Endothelial cell of umbilical vein (primary cell): ENCODE data around the gene CCDC40. TPM values are rescaled to one million over a fixed set of nuclear protein-coding genes. Genes with fewer than 3 reads are reported as not detected.

ENCODE experiments used
- BruUV-seq: library from RNA; stranded (reverse); fragments of 400-500 nt; replicated peaks from 2 replicates; lab custom pipeline; 2021; lab: Mats Ljungman, UMichigan
- CTCF ChIA-PET: fragments of 300-600, 350-600 bp; sonication (Branson Sonifier 250); formaldehyde crosslinking; loops from one replicate; lab custom pipeline; 2021; ENCODE audit warnings: antibody characterized with exemption, inconsistent platforms; lab: Charles Lee
- POLR2A ChIA-PET: fragments of 300-600, 350-600 bp; sonication (Branson Sonifier 250); formaldehyde crosslinking; loops from one replicate; lab custom pipeline; 2021; ENCODE audit warnings: antibody characterized with exemption, inconsistent platforms; lab: Charles Lee
- DNase-seq: peaks from one replicate; pipeline ENCODE4 v3.0.0-alpha.2; 2011; ENCODE audit warnings: low read depth, low spot score
- FAIRE-seq: peaks from 2 replicates; lab custom pipeline; 2011; peaks lifted over from hg19 to GRCh38; lab: Jason Lieb, UNC
- H2AFZ ChIP-seq: 2 replicates; pipeline ENCODE4 v1.6.0; 2012; ENCODE audit warnings: low read depth, low read length, control low read depth, inconsistent platforms
- H3K27ac ChIP-seq: 2 replicates; pipeline ENCODE4 v1.5.1; 2011; ENCODE audit warnings: low read depth, mild to moderate bottlenecking, control low read depth, low read length, moderate library complexity; ENCODE audit not compliant: insufficient read depth
- H3K27me3 ChIP-seq, 2 experiments: 2 replicates each; pipeline versions ENCODE4 v1.6.0 to v1.6.1; 2011; ENCODE audit warnings: low read length in 2 of 2, mixed read lengths in 1 of 2; ENCODE audit not compliant: control insufficient read depth in 2 of 2, insufficient read depth in 2 of 2
- H3K36me3 ChIP-seq, 2 experiments: 2 replicates in 1 of 2; 3 replicates in 1 of 2; pipeline ENCODE4 v1.5.1; 2011; ENCODE audit warnings: low read length in 2 of 2, mild to moderate bottlenecking in 1 of 2, moderate library complexity in 1 of 2; ENCODE audit not compliant: control insufficient read depth in 2 of 2, insufficient read depth in 2 of 2; ENCODE audit errors: extremely low read depth in 1 of 2
- H3K4me1 ChIP-seq: 3 replicates; pipeline ENCODE4 v1.5.1; 2011; ENCODE audit warnings: mild to moderate bottlenecking, low read length; ENCODE audit not compliant: control insufficient read depth, insufficient read depth; ENCODE audit errors: extremely low read depth
- H3K4me2 ChIP-seq: 2 replicates; pipeline ENCODE4 v1.6.1; 2011; ENCODE audit warnings: low read length, control low read depth, mixed read lengths; ENCODE audit not compliant: insufficient read depth
- H3K4me3 ChIP-seq, 3 experiments: fragments of 200-600 bp in 1 of 3; sonication (generic), shearing (Covaris generic) in 1 of 3; replicated peaks in 1 of 3; 2 replicates each; pipeline ENCODE4 v1.5.1; 2011 to 2016; ENCODE audit warnings: control low read depth in 3 of 3, low read length in 3 of 3, mild to moderate bottlenecking in 2 of 3, inconsistent platforms in 1 of 3, low read depth in 1 of 3, moderate library complexity in 1 of 3; ENCODE audit not compliant: insufficient read depth in 1 of 3
- H3K79me2 ChIP-seq: 2 replicates; pipeline ENCODE4 v1.6.0; 2012; ENCODE audit warnings: low read length, inconsistent platforms; ENCODE audit not compliant: control insufficient read depth, insufficient read depth
- H3K9ac ChIP-seq: replicated peaks from 2 replicates; pipeline ENCODE3; 2011; ENCODE audit warnings: low read length, control low read depth; ENCODE audit not compliant: insufficient read depth; ENCODE audit errors: extremely low read depth
- H3K9me1 ChIP-seq: replicated peaks from 3 replicates; pipeline ENCODE4 v1.6.0; 2011; ENCODE audit warnings: mild to moderate bottlenecking, low read length; ENCODE audit not compliant: control insufficient read depth, insufficient read depth; ENCODE audit errors: extremely low read depth
- H3K9me3 ChIP-seq: replicated peaks from 2 replicates; pipeline ENCODE4 v1.5.1; 2012; ENCODE audit warnings: low read length, inconsistent platforms; ENCODE audit not compliant: control insufficient read depth, insufficient read depth
- H4K20me1 ChIP-seq: replicated peaks from 2 replicates; pipeline ENCODE3; 2011; ENCODE audit warnings: mild to moderate bottlenecking, low read length; ENCODE audit not compliant: control insufficient read depth, insufficient read depth; ENCODE audit errors: extremely low read depth
- EZH2 ChIP-seq: IDR thresholded peaks from 2 replicates; pipeline ENCODE4 v1.6.1; 2012; ENCODE audit warnings: borderline replicate concordance, low read depth, mild to moderate bottlenecking, moderate library complexity, low read length, inconsistent platforms; ENCODE audit not compliant: severe bottlenecking
- FOS ChIP-seq: IDR thresholded peaks from 2 replicates; pipeline ENCODE4 v1.6.1; 2011; ENCODE audit warnings: mild to moderate bottlenecking, low read length, moderate library complexity, borderline replicate concordance; ENCODE audit not compliant: insufficient read depth
- GATA2 ChIP-seq: IDR thresholded peaks from 2 replicates; pipeline ENCODE4 v1.7.0; 2011; ENCODE audit warnings: low read depth, mild to moderate bottlenecking, moderate library complexity, mixed read lengths, low read length; ENCODE audit not compliant: insufficient read length, insufficient read depth
- JUN ChIP-seq: IDR thresholded peaks from 2 replicates; pipeline ENCODE4 v1.6.1; 2011; ENCODE audit warnings: borderline replicate concordance, low read depth; ENCODE audit not compliant: insufficient read length, insufficient read depth
- MAX ChIP-seq: IDR thresholded peaks from 2 replicates; pipeline ENCODE4 v1.6.1; 2011; ENCODE audit not compliant: insufficient read depth, insufficient read length
- MYC ChIP-seq: IDR thresholded peaks from one replicate; pipeline ENCODE4 v1.6.1; 2011; ENCODE audit warnings: mild to moderate bottlenecking, low read depth, low read length
- POLR2A ChIP-seq: IDR thresholded peaks from 2 replicates; pipeline ENCODE4 v1.6.1; 2012; ENCODE audit warnings: low read depth, mild to moderate bottlenecking, control low read depth, low read length
- POLR2AphosphoS5 ChIP-seq: IDR thresholded peaks from 2 replicates; pipeline ENCODE4 v1.6.1; 2012; ENCODE audit warnings: low read depth, mild to moderate bottlenecking, control low read depth, low read length, moderate library complexity; ENCODE audit not compliant: insufficient read depth
- dilution Hi-C: fragments of 300-500 bp; cut with MboI; formaldehyde crosslinking; loops from one replicate; pipeline ENCODE4 v1.15.0; 2019; ENCODE audit warnings: low sequenced_read_pairs; ENCODE audit not compliant: extremely low pct_ligation_motif_present
- intact Hi-C: fragments of 100-400 bp; cut with micrococcal nuclease; formaldehyde crosslinking; loops from one replicate; pipeline ENCODE4 v1.10.0; 2022
- polyA plus RNA-seq, 4 experiments: library from polyadenylated mRNA; depleted of rRNA in 3 of 4; stranded (reverse) in 3 of 4; unstranded in 1 of 4; fragments of >200 nt; gene quantifications; 2 replicates each; pipeline versions ENCODE4 v1.2.1 to v1.2.3, GENCODE V29; 2011 to 2012; ENCODE audit warnings: missing spikeins in 1 of 4
- total RNA-seq: library from RNA; stranded (reverse); gene quantifications from 2 replicates; pipeline ENCODE4 v1.2.3, GENCODE V29; 2021
- TF ChIP-seq, protein P1 (sequence below), 2 donors: IDR thresholded peaks; 1 replicate in 1 of 2; 2 replicates in 1 of 2; pipeline ENCODE4 v1.5.1; 2011; ENCODE audit warnings: low read length in 2 of 2, mild to moderate bottlenecking in 2 of 2, moderate library complexity in 2 of 2, control low read depth in 1 of 2, inconsistent platforms in 1 of 2, low read depth in 1 of 2; ENCODE audit not compliant: insufficient read depth in 1 of 2; ENCODE audit errors: extremely low read depth in 1 of 2

CCDC40 gene
- total and polyA plus RNA-seq, 2 donors (not counting 3 experiments of a cell fraction or from before 2014, with no cell fraction given), result 1.4 to 5.5 TPM

- ChIA-PET CTCF (interaction anchor here (0.6 to 2.8 kb wide), 2 partner anchors 10 to 16 kb away, joined by 3 to 8 read pairs; partner anchors contain the start of gene GAA), POLR2A (no interaction called here)
- no peaks in the 10 kb centered on the region for H3K36me3 ChIP-seq
Measured at GRCh38 chr17:80117491-80118401, 81.3 kb downstream of the CCDC40 start.

More at GRCh38 chr17:80117491-80118401, 81.3 kb downstream of the CCDC40 start:
- no TSS peak for BruUV-seq
- TF ChIP-seq GATA2 (no peak), JUN (no peak), POLR2AphosphoS5 (no peak), MAX (no peak), MYC (no peak), EZH2 (no peak), POLR2A (no peak), FOS (no peak)
- TF ChIP-seq, protein P1, sequence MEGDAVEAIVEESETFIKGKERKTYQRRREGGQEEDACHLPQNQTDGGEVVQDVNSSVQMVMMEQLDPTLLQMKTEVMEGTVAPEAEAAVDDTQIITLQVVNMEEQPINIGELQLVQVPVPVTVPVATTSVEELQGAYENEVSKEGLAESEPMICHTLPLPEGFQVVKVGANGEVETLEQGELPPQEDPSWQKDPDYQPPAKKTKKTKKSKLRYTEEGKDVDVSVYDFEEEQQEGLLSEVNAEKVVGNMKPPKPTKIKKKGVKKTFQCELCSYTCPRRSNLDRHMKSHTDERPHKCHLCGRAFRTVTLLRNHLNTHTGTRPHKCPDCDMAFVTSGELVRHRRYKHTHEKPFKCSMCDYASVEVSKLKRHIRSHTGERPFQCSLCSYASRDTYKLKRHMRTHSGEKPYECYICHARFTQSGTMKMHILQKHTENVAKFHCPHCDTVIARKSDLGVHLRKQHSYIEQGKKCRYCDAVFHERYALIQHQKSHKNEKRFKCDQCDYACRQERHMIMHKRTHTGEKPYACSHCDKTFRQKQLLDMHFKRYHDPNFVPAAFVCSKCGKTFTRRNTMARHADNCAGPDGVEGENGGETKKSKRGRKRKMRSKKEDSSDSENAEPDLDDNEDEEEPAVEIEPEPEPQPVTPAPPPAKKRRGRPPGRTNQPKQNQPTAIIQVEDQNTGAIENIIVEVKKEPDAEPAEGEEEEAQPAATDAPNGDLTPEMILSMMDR (IDR thresholded peaks at IDR 0.05; ENCODE audit: extremely low read depth in 1 of 2, insufficient read depth in 1 of 2, low read depth in 1 of 2, low read length in 2 of 2), result no peak
- intact Hi-C loops, result no loop called here
- no peak for DNase-seq
- Histone ChIP-seq H3K4me3 (no peak overlapping the region), H2AFZ (no peak overlapping the region), H3K79me2 (no peaks in the 10 kb centered on the region), H4K20me1 (no peaks in the 10 kb centered on the region), H3K9me3 (no peaks in the 10 kb centered on the region), H3K4me2 (no peak overlapping the region), H3K27me3 (no peaks in the 10 kb centered on the region), H3K27ac (no peak overlapping the region), H3K4me1 (no peaks in the 10 kb centered on the region), H3K9me1 (no peaks in the 10 kb centered on the region), H3K9ac (no peak overlapping the region)
- dilution Hi-C loops, result no loop called here
- no peak for FAIRE-seq
